ENCODE data around the gene NMNAT2. TPM values are rescaled to one million over a fixed set of nuclear protein-coding genes. Genes with fewer than 3 reads are reported as not detected.

Gene NMNAT2
- total and polyA plus RNA-seq, 2 of the 8 experiments (the other 6 are each of a cell fraction or from before 2014, with no cell fraction given): 6.5 to 20.9 TPM

GRCh38 chr1:183289051-183289496, 129.1 kb downstream of the NMNAT2 start (continued):
- TF ChIP-seq CHD7 (IDR thresholded peaks at IDR 0.05; ENCODE audit: insufficient replicate concordance, low read length): no peak
- TF ChIP-seq SP4 (IDR thresholded peaks at IDR 0.05; ENCODE audit: low read length): no peak
- no peak for TF ChIP-seq RAD21 (IDR thresholded peaks at IDR 0.05 in 1 of 2, conservative IDR thresholded peaks at IDR 0.05 in 1 of 2; ENCODE audit: low read depth in 2 of 2, low read length in 2 of 2)
- no peak for TF ChIP-seq SRF (IDR thresholded peaks at IDR 0.05; ENCODE audit: low read depth, low read length)
- TF ChIP-seq SIX5 (IDR thresholded peaks at IDR 0.05; ENCODE audit: low read depth, low read length): no peak
- TF ChIP-seq YY1 (IDR thresholded peaks at IDR 0.05; ENCODE audit: low read depth, low read length): no peak
- no peak for TF ChIP-seq BRCA1 (IDR thresholded peaks at IDR 0.05; ENCODE audit: low read depth, low read length)
- TF ChIP-seq TAF7 (optimal IDR thresholded peaks at IDR 0.05; ENCODE audit: borderline replicate concordance, low read depth, low read length): no peak
- no peak for TF ChIP-seq TEAD4 (IDR thresholded peaks at IDR 0.05; ENCODE audit: low read depth, low read length)
- TF ChIP-seq SUZ12 (IDR thresholded peaks at IDR 0.05; ENCODE audit: low read length): no peak
- TF ChIP-seq ZNF274 (IDR thresholded peaks at IDR 0.05; ENCODE audit: borderline replicate concordance, extremely low read depth, low read length): no peak
- TF ChIP-seq SP1 (IDR thresholded peaks at IDR 0.05; ENCODE audit: low read depth, low read length): no peak
- no peak for TF ChIP-seq POLR2AphosphoS5 (IDR thresholded peaks at IDR 0.05; ENCODE audit: low read depth, low read length)
